GM18511 (cell line): ENCODE data around the gene CCDC85A.

ENCODE experiments used
- ATAC-seq: cut with Tn5 transposase; IDR thresholded peaks from one replicate; pipeline ENCODE4 v1.9.1; 2021; ENCODE audit warnings: mild to moderate bottlenecking, moderate library complexity; ENCODE audit not compliant: unreplicated experiment

The CCDC85A gene

DNA sequence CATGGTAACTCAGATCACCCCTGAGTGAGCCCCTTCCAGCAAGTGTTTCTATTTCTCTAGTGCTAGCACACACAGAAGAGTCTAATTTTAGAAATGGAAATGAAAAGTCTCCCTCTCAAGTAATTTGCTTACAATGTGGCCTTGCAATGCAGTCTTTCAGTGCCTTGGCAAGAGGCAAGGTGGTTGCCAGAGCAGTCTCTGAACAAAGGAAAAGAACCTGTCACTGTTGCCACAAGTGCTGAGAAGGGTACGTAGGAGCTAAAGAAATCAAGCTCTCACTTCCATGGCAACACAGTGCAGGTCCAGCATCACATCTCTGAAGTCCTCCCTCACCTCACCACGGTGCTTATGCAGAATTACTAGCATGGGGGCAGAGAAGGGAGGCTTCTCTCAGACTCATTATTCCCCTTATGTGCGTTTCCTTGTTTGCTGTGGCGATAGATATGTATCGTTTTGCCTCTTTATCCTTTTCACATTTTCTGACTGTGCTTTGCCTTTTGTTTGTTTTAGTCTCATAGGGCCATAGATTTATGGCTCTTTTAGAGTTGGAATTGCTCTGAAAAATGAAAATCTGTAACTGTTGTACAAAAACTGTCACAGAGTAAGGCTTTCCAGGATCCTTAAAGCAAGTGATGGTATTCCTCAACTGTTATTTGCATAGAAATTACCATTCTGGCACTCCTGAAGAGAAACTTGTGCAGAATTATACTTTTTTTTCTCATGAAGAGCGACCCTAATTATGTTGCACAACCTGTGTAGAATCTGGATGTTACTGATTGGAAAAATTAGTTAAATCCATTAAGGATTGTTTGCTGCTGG lies 164.8 kb downstream of the CCDC85A start:
- ATAC-seq: peak; percentile 48

DNA sequence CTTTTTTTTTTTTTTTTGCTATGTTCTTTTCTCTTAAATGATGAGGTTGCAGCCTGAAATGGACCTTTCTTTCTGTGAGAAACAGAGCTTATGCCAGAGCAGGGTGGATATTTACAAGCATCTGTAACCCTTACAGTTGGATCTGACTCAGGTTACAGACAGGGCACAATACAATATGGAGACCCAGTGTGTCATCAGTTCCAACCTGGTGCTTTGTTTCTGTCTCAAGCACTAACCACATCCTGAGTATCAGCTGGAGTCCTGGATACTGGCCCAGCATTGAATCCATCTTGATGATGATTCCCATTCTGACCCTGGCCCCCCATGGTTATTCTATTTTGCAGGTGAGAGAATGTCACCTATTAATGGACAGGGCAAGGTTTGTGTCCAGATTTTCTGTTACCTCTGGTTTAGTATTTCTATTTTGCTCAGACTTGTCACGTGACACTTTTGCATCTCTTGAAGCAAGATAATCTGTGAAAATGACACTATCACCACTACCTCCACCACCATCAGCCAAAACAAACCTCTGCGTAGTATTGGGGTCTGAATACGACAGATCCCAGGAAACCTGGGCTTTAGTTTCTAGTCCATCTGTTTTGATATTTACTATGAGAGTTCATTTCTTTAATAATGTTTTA lies 174.0 kb downstream of the CCDC85A start:
- ATAC-seq: no peak

DNA sequence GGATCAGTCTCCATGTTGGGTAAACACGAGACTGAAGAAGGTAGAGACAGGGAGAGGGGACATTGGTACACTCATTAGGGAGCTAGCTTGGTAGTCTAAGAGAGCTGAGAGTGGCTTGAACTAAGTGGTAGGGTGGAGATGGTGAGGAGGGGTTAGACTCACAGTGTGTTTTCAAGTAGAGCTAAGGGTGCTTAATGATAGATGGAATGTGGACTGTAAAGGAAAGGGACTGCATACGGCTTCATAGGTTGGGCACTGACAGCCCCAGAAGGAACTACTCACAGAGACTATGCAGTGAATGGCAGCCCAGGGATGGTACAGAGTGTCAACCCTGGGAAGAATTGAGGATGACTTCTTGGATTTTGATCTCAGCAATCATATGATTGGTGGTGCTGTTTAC lies 178.1 kb downstream of the CCDC85A start:
- no peak for ATAC-seq

DNA sequence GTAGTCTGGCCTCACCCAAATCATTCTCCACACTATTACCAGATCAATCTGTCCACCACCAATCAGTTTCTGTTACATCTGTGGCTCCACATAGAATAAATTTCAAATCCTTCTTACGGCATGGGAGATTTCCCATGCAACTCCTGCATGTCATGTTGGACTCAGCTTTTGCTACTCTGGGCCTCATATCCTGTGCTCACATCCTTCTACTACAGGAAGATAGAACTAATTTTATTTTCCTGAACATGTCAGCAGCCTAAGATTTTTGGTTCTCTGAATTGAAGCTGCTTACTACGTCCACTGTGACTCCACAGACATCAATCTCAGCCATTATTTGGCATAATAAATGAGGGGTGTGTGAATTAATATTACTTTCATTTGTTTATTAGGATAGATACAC lies 181.1 kb downstream of the CCDC85A start:
- no peak for ATAC-seq

DNA sequence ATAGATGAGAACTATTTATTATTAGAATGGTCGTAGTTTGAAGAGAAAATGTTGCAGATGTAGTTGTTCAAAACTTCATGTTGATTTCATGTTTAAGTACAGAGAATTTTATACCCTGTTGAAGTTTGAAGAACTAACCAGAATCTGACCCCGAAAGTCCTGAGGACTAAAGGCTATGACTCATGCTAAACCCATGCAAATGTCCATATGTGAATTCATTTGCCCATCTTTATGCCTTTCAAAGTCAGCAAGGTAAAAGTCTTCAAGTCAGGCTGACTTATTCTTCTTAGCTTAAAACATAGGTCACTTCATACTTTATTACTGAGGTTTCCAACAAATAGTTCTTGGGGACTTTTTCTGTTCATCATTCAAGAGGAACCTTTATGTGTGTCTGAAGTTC lies 185.5 kb downstream of the CCDC85A start:
- no peak for ATAC-seq

DNA sequence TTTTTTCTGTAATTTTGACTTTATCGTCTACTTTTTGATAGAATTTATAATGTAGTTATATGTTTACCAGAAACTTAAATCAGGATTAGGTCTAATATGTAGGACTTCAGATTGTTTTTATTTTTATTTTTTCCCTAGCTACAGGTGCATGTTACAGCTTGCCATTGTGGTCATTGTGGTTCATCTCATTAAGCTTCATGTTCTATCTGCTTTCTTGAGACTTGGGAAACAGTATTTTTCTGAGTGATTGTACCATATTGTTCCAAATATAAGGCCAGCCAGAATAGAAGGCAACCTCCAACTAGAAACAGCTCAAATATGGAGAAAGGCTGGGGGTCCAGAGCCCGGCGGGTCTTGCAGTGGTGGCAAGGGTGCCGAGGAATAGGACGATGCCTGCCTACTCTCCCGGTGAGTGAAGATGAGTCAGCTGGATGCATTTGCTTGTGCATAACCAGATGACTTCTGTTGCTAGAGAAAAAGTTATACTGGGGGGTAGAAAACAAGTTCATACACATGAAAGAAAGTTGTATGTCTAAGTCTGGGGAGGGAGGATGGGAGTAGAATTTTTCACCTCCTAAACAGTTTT lies 188.4 kb downstream of the CCDC85A start:
- ATAC-seq: no peak

DNA sequence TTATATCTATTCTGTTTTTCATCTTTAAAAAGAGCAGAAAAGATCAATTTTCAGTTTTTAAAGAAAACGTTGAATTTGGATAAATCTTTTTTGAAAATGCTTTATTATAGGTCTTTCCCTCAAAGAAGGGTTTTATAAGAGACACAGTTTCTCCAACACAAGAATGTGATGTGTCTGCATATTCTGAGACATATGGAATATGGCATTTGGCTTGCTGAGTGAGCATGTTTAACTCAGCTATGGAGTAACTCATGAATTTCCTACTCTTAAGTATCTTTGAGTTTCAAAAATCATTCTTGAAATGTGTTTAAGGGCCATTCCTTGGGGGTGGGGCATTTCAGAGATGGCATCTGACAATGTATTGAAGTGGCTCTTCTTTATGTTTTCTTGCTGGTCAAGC lies 191.5 kb downstream of the CCDC85A start:
- ATAC-seq: no peak

DNA sequence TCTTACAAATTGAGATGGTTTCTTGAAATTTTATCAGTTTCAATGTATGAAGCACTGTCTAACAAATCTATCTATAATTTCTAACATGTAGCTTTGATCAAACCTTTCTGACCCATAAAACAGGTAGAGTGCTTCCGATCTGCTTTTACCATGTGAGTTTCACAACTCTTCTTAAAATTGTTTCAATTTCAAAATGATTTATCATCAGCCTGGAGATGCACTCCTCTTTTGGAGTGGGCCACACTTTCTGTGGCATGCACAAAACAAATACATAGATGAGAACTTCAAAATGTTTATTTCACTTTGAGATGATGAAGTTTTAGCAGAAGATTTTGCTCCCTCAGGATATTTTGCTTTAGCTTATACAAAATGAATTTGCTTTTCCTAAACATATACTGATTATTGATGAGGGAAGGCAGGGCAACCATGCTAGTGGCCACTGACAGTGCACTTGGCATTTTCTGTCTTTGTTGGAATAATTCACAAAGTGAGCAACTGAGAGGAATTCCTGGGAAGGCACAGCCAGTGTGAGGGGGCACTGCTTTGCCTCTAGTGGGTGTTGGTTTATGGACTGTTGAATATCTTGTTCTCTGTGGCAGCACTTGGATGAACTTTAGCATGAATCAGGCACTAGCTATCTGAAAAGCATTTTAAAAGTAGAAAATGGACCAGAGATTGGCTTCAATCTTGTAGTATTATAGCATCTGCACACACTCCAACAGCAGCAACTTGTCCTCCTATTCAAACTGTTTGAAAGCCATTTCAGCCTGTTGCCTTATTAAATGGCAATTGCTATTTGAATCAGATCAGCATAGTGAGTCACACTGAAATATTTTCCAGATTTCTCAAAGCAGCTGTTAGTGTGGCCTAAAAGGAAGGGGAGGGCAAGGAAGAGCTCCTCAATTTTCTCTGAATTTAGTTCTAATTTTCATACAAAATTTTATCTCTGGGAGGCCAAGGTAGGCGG lies 193.2 kb downstream of the CCDC85A start:
- ATAC-seq: no peak

DNA sequence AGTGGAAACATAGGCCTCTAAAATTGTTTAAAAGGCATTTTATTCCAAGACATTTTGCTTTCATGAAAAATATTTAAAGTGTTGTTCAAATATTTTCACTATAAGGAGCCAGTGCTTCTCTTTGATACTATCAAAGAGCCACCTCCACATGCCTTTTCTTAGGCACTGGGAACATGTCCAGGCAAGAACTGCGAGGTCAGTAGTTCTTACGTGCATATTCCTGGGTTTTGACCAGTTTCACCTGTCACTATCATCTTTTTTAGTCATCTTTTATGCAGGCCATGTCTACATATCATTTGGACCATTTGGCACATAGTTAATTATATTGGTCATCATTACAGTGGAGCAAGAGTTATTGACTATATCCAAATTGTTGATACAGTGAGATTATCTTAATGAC lies 195.3 kb downstream of the CCDC85A start:
- no peak for ATAC-seq

DNA sequence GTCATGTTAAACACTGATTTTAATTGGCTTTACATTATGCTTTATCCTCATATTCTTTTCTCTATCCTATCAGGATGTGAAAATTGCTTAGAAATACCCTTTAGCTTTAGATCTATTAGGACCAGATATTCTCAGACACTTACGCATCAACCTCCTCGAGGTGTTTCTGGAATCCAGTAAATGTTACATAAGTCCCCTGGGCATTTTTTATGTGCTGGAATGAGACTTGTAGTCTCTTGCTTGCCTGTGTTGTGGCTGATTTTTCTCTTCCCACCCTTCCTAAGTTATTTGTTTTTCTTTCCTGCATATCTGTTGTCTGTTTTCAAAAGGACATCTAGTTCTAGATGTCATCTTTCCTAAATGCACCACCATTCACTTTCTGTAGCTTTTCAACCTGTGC lies 197.1 kb downstream of the CCDC85A start:
- ATAC-seq: no peak

DNA sequence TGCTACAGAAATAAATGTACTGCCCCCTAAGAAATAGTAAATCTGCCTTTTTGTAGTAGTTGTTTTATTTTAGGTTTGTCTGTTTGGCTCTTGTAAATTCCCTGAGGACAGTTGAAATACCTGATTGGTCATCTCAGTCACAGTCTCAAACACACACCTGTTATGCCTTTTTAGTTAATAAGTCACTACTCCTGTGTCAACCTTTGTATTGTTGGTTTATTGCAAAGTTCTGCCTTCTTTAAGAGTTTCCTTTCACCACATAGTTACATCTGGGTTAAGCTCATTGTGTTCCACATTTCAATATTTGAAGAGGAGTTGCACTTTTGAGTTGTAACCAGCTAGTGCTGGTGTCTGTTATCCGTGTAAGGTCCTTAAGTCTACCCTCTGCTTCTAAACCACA lies 198.7 kb downstream of the CCDC85A start:
- no peak for ATAC-seq

DNA sequence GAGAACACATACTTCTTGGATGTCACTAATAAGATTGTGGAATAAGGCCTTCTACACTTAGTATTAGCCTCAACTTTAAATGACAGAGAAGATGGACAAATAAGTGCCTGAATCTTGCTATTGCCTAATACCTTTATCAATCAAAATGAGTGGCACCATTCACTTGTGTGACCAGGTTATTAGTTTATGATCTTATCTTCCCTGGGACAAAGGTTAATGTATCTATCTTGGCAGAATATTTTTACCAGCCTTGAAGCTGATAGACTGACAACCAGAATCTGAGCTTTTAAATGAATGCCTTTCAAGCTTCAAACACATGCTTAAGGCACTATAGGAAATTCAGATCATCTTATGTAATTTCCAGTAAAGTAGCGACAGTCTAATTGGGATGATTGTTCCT lies 202.9 kb downstream of the CCDC85A start:
- ATAC-seq: no peak

DNA sequence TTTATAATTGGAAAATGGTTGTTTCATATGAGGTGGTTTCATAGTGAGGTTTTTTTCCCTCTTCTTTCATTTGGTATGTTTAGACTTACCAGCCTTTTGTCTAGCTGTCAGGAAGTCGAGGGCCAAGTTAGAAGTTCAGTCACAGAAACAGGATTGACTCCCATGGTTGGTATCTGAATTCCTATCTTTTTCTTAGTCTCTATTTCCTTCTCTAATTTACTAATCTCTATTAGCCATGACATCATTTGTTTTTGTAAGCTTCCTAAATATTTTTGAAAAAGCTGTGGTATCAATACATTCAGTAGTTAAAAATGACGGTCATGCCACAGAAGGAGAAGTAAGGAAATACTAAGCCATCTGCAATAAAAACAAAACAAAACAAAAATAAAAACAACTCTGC lies 206.9 kb downstream of the CCDC85A start:
- ATAC-seq: no peak

DNA sequence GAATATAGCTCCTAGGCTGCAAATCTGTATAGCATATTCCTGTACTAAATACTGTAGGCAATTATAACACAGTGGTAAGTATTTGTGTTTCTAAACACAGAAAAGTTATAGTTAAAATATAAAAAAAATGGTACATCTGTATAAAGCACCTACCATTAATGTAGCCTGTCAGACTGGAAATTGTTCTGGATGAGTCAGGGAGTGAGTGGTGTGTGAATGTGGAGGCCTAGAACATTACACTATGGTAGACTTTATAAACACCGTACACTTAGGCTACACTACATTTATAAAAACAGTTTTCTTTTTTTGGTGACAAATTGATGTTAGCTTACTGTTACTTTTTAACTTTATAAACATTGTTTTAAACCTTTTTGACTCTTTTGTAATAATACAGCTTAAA lies 226.3 kb downstream of the CCDC85A start:
- no peak for ATAC-seq

DNA sequence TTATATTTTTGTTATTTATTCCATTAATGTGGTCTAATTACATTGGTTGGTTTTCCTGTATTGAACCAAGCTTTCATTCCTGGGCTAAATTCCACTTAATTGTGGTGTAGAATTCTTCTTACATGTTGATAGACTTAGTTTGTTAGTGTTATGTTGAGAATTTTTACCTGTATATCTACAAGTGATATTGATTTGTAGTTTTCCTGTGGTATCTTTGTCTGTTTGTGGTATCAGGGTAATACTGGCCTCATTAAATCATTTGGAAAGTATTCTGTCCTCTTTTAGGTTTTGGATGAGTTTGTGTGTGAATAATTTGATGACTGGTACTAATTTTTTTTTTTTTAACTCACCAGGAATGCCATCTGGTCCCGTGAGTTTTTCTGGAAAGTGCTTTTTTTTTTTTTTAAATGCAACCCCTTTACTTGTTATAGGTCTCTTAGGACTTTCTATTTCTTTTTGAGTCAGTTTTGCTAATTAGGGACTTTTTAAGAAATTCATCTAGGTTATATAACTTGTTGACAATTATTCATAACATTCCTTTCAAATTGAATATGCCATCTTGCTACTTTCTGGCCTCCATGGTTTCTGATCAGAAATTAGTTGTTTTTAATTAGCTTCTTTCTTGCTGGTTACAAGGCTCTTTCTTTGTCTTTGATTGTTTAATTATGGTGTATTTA lies 232.8 kb downstream of the CCDC85A start:
- peak; percentile 55 for ATAC-seq
